Astrocyte (in vitro differentiated cells and primary cell): ENCODE results near the gene IFNL1.

ENCODE experiments used
- EZH2 ChIP-seq: IDR thresholded peaks from 2 replicates; pipeline ENCODE4 v1.6.1; 2012; ENCODE audit warnings: mild to moderate bottlenecking, low read length, inconsistent platforms; ENCODE audit not compliant: insufficient read depth
- TF ChIP-seq, protein P1 (sequence below): IDR thresholded peaks from 2 replicates; pipeline ENCODE4 v1.5.1; 2011; ENCODE audit warnings: low read depth, mild to moderate bottlenecking, inconsistent platforms, low read length, moderate library complexity; ENCODE audit not compliant: insufficient read depth

DNA sequence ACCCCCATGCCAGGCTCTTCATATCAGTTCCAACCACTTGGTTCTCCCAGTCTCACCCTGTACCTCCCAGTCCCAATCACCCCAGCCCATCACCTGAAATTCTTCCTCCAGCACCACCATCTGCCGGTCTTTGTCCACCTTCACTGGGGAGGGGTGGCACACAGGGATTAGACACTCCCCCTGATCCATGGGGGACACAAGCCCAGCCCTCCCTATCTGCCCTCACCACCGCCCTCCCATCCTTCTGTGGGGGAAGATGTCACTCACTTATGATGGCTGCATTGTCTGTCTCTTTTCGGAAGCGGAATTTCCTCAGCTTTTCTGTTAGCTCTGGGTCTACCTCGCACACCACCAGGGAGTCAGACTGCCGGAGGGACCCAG is 39.0 kb downstream of the IFNL1 start:
- TF ChIP-seq, protein P1, sequence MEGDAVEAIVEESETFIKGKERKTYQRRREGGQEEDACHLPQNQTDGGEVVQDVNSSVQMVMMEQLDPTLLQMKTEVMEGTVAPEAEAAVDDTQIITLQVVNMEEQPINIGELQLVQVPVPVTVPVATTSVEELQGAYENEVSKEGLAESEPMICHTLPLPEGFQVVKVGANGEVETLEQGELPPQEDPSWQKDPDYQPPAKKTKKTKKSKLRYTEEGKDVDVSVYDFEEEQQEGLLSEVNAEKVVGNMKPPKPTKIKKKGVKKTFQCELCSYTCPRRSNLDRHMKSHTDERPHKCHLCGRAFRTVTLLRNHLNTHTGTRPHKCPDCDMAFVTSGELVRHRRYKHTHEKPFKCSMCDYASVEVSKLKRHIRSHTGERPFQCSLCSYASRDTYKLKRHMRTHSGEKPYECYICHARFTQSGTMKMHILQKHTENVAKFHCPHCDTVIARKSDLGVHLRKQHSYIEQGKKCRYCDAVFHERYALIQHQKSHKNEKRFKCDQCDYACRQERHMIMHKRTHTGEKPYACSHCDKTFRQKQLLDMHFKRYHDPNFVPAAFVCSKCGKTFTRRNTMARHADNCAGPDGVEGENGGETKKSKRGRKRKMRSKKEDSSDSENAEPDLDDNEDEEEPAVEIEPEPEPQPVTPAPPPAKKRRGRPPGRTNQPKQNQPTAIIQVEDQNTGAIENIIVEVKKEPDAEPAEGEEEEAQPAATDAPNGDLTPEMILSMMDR: no peak
- no peak for TF ChIP-seq EZH2
